Keratinocyte (primary cell): ENCODE results near the gene ADARB2. TPM values are rescaled to one million over a fixed set of nuclear protein-coding genes. Genes with fewer than 3 reads are reported as not detected.

Experiments
- DNase-seq: peaks from one replicate; pipeline ENCODE4 v3.0.0-alpha.2; 2011; ENCODE audit warnings: low read depth, missing footprints, low spot score
- FAIRE-seq: peaks from 2 replicates; lab custom pipeline; 2011; peaks lifted over from hg19 to GRCh38; lab: Jason Lieb, UNC
- H2AFZ ChIP-seq: 2 replicates; pipeline ENCODE4 v1.6.0; 2012; ENCODE audit warnings: low read length, control low read depth, inconsistent platforms; ENCODE audit not compliant: control insufficient read depth
- H3K27ac ChIP-seq: 2 replicates; pipeline ENCODE4 v1.5.1; 2011; ENCODE audit warnings: low read length; ENCODE audit not compliant: control insufficient read depth, insufficient read depth
- H3K27me3 ChIP-seq: 3 replicates; pipeline ENCODE4 v1.6.0; 2011; ENCODE audit warnings: low read length; ENCODE audit not compliant: control insufficient read depth, insufficient read depth; ENCODE audit errors: extremely low read depth
- H3K36me3 ChIP-seq, 2 experiments: 2 replicates in 1 of 2; 3 replicates in 1 of 2; pipeline ENCODE4 v1.5.1; 2011; ENCODE audit warnings: low read length in 2 of 2, mild to moderate bottlenecking in 1 of 2; ENCODE audit not compliant: control insufficient read depth in 2 of 2, insufficient read depth in 2 of 2; ENCODE audit errors: extremely low read depth in 1 of 2
- H3K4me1 ChIP-seq: 3 replicates; pipeline ENCODE4 v1.5.1; 2011; ENCODE audit warnings: low read length; ENCODE audit not compliant: control insufficient read depth, insufficient read depth; ENCODE audit errors: extremely low read depth
- H3K4me2 ChIP-seq: 3 replicates; pipeline ENCODE4 v1.6.0; 2011; ENCODE audit warnings: low read depth, low read length; ENCODE audit not compliant: control insufficient read depth, insufficient read depth; ENCODE audit errors: extremely low read depth
- H3K4me3 ChIP-seq, 3 experiments: fragments of 200-600 bp in 1 of 3; sonication (generic) in 1 of 3; 2 replicates in 2 of 3; 3 replicates in 1 of 3; pipeline ENCODE4 v1.5.1; 2011 to 2016; ENCODE audit warnings: low read length in 3 of 3, mild to moderate bottlenecking in 3 of 3, control low read depth in 2 of 3, inconsistent platforms in 1 of 3, low read depth in 1 of 3, mixed read lengths in 1 of 3, mixed run types in 1 of 3, moderate library complexity in 1 of 3; ENCODE audit not compliant: control insufficient read depth in 2 of 3, insufficient read depth in 2 of 3; ENCODE audit errors: extremely low read depth in 1 of 3
- H3K79me2 ChIP-seq: 2 replicates; pipeline ENCODE4 v1.6.0; 2012; ENCODE audit warnings: low read length; ENCODE audit not compliant: control insufficient read depth, insufficient read depth
- H3K9ac ChIP-seq: 3 replicates; pipeline ENCODE4 v1.6.0; 2011; ENCODE audit warnings: low read length; ENCODE audit not compliant: control insufficient read depth, insufficient read depth; ENCODE audit errors: extremely low read depth
- H3K9me1 ChIP-seq: 3 replicates; pipeline ENCODE4 v1.6.0; 2011; ENCODE audit warnings: low read length; ENCODE audit not compliant: control insufficient read depth, insufficient read depth; ENCODE audit errors: extremely low read depth
- H3K9me3 ChIP-seq: 2 replicates; pipeline ENCODE4 v1.5.1; 2012; ENCODE audit warnings: low read depth, low read length; ENCODE audit not compliant: control insufficient read depth
- H4K20me1 ChIP-seq: 3 replicates; pipeline ENCODE4 v1.6.0; 2011; ENCODE audit warnings: low read length; ENCODE audit not compliant: control insufficient read depth, insufficient read depth; ENCODE audit errors: extremely low read depth
- EZH2 ChIP-seq: IDR thresholded peaks from one replicate; pipeline ENCODE4 v1.6.1; 2012; ENCODE audit warnings: inconsistent platforms, mild to moderate bottlenecking, low read length, moderate library complexity
- dilution Hi-C: fragments of 300-500 bp; cut with MboI; formaldehyde crosslinking; loops from one replicate; pipeline ENCODE4 v1.7.0; 2020; ENCODE audit warnings: low sequenced_read_pairs; ENCODE audit not compliant: extremely low pct_ligation_motif_present
- polyA plus RNA-seq, 5 experiments: library from polyadenylated mRNA; depleted of rRNA in 3 of 5; stranded (reverse) in 3 of 5; stranded (forward) in 1 of 5; unstranded in 1 of 5; fragments of >200 nt; gene quantifications; 1 replicate in 1 of 5; 2 replicates in 3 of 5; 3 replicates in 1 of 5; pipeline versions ENCODE4 v1.2.1 to v1.2.3, GENCODE V29; 2011 to 2012; ENCODE audit warnings: missing spikeins in 2 of 5, low read depth in 1 of 5, low replicate concordance in 1 of 5
- TF ChIP-seq, protein P1 (sequence below), 3 experiments: IDR thresholded peaks in 1 of 3; conservative IDR thresholded peaks in 1 of 3; optimal IDR thresholded peaks in 1 of 3; 2 replicates in 2 of 3; 3 replicates in 1 of 3; pipeline versions ENCODE3 to v1.5.1; 2011; ENCODE audit warnings: low read length in 3 of 3, mild to moderate bottlenecking in 3 of 3, moderate library complexity in 2 of 3, control low read depth in 1 of 3, inconsistent platforms in 1 of 3; ENCODE audit not compliant: insufficient read depth in 2 of 3; ENCODE audit errors: extremely low read depth in 1 of 3

The ADARB2 gene
- polyA plus RNA-seq, 1 donor (not counting 4 experiments of a cell fraction or from before 2014, with no cell fraction given): not detected

DNA sequence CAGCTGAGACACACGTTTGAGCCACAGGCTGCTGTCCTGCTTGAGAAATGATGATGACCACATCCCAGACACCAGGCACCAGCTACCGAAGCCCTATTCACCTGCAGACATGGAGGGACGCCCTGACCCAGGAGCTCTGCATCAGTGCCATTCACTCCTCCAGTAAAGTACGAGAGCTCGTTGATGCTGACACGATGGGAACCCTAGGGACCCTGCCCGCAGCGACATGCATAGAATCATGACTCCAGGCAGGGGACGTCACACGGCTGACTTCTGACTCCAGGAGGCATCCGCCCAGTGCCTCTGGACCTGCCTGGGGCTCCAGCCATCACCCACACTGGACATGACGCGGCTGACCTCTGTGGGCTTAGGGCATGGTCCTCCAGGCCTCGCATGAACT, 129.9 kb downstream of the ADARB2 start:
- Histone ChIP-seq H3K9me1 (no peaks in the 10 kb centered on the region), H3K9me3 (no peaks in the 10 kb centered on the region), H2AFZ (no peak overlapping the region), H3K4me1 (no peaks in the 10 kb centered on the region), H3K4me3 (no peak overlapping the region), H4K20me1 (no peaks in the 10 kb centered on the region), H3K9ac (no peak overlapping the region), H3K4me2 (no peak overlapping the region), H3K36me3 (no peaks in the 10 kb centered on the region), H3K27me3 (peaks cover 8% of the 10 kb centered on the region), H3K27ac (no peak overlapping the region), H3K79me2 (no peaks in the 10 kb centered on the region)
- no peak for DNase-seq
- no peak for TF ChIP-seq EZH2
- TF ChIP-seq, protein P1, sequence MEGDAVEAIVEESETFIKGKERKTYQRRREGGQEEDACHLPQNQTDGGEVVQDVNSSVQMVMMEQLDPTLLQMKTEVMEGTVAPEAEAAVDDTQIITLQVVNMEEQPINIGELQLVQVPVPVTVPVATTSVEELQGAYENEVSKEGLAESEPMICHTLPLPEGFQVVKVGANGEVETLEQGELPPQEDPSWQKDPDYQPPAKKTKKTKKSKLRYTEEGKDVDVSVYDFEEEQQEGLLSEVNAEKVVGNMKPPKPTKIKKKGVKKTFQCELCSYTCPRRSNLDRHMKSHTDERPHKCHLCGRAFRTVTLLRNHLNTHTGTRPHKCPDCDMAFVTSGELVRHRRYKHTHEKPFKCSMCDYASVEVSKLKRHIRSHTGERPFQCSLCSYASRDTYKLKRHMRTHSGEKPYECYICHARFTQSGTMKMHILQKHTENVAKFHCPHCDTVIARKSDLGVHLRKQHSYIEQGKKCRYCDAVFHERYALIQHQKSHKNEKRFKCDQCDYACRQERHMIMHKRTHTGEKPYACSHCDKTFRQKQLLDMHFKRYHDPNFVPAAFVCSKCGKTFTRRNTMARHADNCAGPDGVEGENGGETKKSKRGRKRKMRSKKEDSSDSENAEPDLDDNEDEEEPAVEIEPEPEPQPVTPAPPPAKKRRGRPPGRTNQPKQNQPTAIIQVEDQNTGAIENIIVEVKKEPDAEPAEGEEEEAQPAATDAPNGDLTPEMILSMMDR (optimal IDR thresholded peaks at IDR 0.05 in 1 of 3, IDR thresholded peaks at IDR 0.05 in 1 of 3, conservative IDR thresholded peaks at IDR 0.05 in 1 of 3; ENCODE audit: extremely low read depth in 1 of 3, insufficient read depth in 2 of 3, low read length in 3 of 3): no peak
- FAIRE-seq: no peak
- dilution Hi-C loops: no loop called here

DNA sequence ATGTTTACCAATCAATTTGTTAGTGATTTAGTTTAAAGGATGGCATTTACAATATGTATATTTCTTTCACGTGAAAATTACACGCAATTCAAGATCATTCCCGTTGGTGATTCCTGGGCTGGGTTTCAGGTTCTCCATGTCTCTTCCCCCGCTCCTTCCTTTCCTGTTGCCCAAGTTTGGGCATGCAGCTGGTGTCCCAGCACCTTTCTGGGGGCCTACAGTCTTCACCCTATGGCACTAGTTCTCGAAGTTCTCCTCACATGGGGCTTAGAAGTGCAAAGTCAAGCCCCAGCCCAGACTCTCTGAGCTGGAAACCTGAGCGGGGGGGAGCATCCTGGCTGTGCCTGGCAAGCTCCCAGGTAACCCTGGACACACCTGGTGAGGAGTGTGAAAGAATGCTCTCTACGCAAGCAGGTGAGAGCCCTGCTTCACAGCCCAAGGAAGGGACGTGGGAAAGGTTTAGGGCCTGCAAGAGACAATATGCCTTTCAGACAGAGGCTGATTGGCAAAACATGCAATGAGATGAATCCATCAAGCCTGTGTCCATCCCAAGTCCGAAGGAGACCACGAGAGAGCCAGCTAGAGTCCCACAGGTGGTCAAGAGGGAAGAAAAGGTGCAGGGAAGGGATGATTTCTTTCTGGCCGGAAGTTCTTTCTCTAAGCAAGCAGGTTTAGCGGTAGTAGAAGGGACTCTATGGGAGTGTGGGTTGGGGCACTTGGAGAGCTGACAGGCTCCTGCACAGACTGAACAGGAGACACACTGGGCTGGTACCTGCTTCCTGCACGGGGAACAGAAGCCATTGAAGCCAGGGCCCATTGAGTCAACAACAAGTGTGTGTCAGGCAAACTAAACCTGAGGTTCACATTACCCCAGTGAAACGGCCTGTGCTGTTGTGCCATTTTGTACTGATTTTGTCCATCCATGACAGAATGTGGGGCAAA, 131.1 kb downstream of the ADARB2 start:
- dilution Hi-C loops: no loop called here
- Histone ChIP-seq H3K27me3 (peaks cover 8% of the 10 kb centered on the region), H2AFZ (no peak overlapping the region), H3K79me2 (no peaks in the 10 kb centered on the region), H3K9me3 (no peaks in the 10 kb centered on the region), H3K4me2 (no peak overlapping the region), H3K36me3 (no peaks in the 10 kb centered on the region), H4K20me1 (no peaks in the 10 kb centered on the region), H3K4me1 (peaks cover 7% of the 10 kb centered on the region), H3K27ac (no peak overlapping the region), H3K4me3 (no peak overlapping the region), H3K9ac (no peak overlapping the region), H3K9me1 (no peaks in the 10 kb centered on the region)
- FAIRE-seq (no peak), DNase-seq (no peak)
- TF ChIP-seq, protein P1 (optimal IDR thresholded peaks at IDR 0.05 in 1 of 3, IDR thresholded peaks at IDR 0.05 in 1 of 3, conservative IDR thresholded peaks at IDR 0.05 in 1 of 3; ENCODE audit: extremely low read depth in 1 of 3, insufficient read depth in 2 of 3, low read length in 3 of 3): no peak
- TF ChIP-seq EZH2: no peak
